ENCODE data around the gene VSX2. TPM values are rescaled to one million over a fixed set of nuclear protein-coding genes. Genes with fewer than 3 reads are reported as not detected.
A peak's percentile ranks its signal among the peaks of the same experiment; 100 is the strongest.

Gene VSX2
- total RNA-seq (not detected in 2 replicates), polyA plus RNA-seq (not detected in 2 replicates), polyA minus RNA-seq (not detected in 2 replicates)
- not detected for total RNA-seq (2013)

DNA sequence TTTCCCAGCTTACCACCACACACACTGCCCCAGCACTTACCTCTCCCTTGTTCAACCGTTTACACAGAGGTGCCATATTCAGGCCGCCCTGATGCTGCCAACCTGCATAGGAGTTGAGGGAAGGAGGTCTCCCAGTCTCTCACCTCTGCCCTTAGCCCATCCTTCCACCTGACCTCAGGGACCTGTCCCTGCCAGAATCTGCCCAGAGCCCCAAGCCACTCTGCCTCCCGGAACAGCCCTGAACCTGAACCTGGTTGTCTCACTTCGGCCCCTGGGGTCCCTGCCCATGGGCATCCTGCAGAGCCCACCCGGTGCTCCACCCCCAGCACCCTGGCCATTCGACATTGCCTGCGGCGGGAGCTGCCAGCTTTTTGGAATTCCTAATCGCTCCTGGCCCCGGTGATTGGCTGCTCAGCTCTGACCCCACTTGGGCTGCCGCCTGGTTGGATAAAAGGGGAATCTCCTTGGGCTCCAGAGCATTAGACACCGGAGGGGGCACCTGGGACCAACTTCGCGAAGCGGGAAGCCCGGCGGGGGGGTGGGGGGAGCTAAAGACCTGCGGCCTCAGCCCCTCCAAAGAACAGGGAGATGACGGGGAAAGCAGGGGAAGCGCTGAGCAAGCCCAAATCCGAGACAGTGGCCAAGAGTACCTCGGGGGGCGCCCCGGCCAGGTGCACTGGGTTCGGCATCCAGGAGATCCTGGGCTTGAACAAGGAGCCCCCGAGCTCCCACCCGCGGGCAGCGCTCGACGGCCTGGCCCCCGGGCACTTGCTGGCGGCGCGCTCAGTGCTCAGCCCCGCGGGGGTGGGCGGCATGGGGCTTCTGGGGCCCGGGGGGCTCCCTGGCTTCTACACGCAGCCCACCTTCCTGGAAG lies at the start of gene VSX2:
Gene VSX2 (plus strand): TSS at position 476 of the 874 bp plus-strand sequence. CDS start 113 bp downstream, at position 589.
- Histone ChIP-seq H3K9ac (ENCODE audit: low read length) (peak within 1 kb of the TSS; percentile 55), H2AFZ (ENCODE audit: insufficient read depth, low read depth, low read length, poor library complexity, severe bottlenecking) (peak within 1 kb of the TSS; percentile 38), H3K79me2 (ENCODE audit: control insufficient read depth, insufficient read depth, low read length) (no peaks in the 10 kb centered on the region), H3K27ac (ENCODE audit: low read length in 2 of 2) (no peak within 1 kb of the TSS), H3K27me3 (replicated peaks in 1 of 4; ENCODE audit: control extremely low read depth in 1 of 4, control insufficient read depth in 3 of 4, insufficient read depth in 4 of 4, low read length in 3 of 4) (peaks cover 2 to 78% (median 50%) of the 10 kb centered on the region in 4 experiments), H3K4me3 (ENCODE audit: control extremely low read depth in 1 of 5, extremely low read depth in 1 of 5, insufficient read depth in 1 of 5, low read depth in 2 of 5, low read length in 4 of 5) (peak within 1 kb of the TSS in 3 of 5 experiments; percentile 3 to 60 (median 42)), H3K9me3 (ENCODE audit: control extremely low read depth in 1 of 3, control insufficient read depth in 2 of 3, insufficient read depth in 1 of 3, low read length in 2 of 3) (peaks cover 0 to 21% (median 0%) of the 10 kb centered on the region in 3 donors), H3K36me3 (replicated peaks in 1 of 2; ENCODE audit: control extremely low read depth in 1 of 2, control insufficient read depth in 1 of 2, extremely low read depth in 1 of 2, insufficient read depth in 2 of 2, low read length in 1 of 2) (no peaks in the 10 kb centered on the region), H4K20me1 (ENCODE audit: control insufficient read depth, insufficient read depth, low read length, poor library complexity, severe bottlenecking) (no peaks in the 10 kb centered on the region), H3K4me1 (ENCODE audit: control insufficient read depth in 2 of 2, insufficient read depth in 2 of 2, low read length in 2 of 2) (peaks cover 27 to 32% of the 10 kb centered on the region in 2 donors), H3K4me2 (replicated peaks; ENCODE audit: low read depth, low read length, poor library complexity, severe bottlenecking) (peak within 1 kb of the TSS; percentile 83)
- CTCF ChIA-PET: interaction anchor here (0.7 kb wide), 1 partner anchor 1390 kb away, joined by 3 read pairs; no protein-coding TSS in a partner anchor
- ATAC-seq (ENCODE audit: low read depth): no peak
- Mint-ChIP-seq H3K4me3 (peak within 1 kb of the TSS; percentile 73), H3K27me3 (peaks cover 63% of the 10 kb centered on the region), H3K27ac (no peak within 1 kb of the TSS), H3K9me3 (ENCODE audit: insufficient read depth) (no peaks in the 10 kb centered on the region), H3K4me1 (peaks cover 25% of the 10 kb centered on the region)
- DNase-seq: no peak
- 14% methylated on average over 38 of the region's 40 CpGs for WGBS (ENCODE audit: insufficient coverage)
- POLR2A ChIA-PET: interaction anchor here (0.7 kb wide), 1 partner anchor 40 kb away, joined by 5 read pairs; no protein-coding TSS in a partner anchor
- no peak for TF ChIP-seq EZH2 (IDR thresholded peaks at IDR 0.05; ENCODE audit: borderline replicate concordance, insufficient read depth, low read depth, low read length, poor library complexity, severe bottlenecking)
- TF ChIP-seq, protein P1, sequence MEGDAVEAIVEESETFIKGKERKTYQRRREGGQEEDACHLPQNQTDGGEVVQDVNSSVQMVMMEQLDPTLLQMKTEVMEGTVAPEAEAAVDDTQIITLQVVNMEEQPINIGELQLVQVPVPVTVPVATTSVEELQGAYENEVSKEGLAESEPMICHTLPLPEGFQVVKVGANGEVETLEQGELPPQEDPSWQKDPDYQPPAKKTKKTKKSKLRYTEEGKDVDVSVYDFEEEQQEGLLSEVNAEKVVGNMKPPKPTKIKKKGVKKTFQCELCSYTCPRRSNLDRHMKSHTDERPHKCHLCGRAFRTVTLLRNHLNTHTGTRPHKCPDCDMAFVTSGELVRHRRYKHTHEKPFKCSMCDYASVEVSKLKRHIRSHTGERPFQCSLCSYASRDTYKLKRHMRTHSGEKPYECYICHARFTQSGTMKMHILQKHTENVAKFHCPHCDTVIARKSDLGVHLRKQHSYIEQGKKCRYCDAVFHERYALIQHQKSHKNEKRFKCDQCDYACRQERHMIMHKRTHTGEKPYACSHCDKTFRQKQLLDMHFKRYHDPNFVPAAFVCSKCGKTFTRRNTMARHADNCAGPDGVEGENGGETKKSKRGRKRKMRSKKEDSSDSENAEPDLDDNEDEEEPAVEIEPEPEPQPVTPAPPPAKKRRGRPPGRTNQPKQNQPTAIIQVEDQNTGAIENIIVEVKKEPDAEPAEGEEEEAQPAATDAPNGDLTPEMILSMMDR (IDR thresholded peaks at IDR 0.05): no peak
- intact Hi-C loops (cut with micrococcal nuclease): no loop called here
